HL-60 (cell line): ENCODE data around the gene HEPH.

Experiments
- DNase-seq, 2 experiments: peaks; one replicate each; pipeline ENCODE4 v3.0.0-alpha.2; 2010 to 2020; ENCODE audit warnings: low read depth in 1 of 2, low spot score in 1 of 2
- H3K27ac ChIP-seq: fragments of 250-450 bp; sonication (Bioruptor Pico); replicated peaks from 2 replicates; pipeline ENCODE4 v1.5.1; 2020; ENCODE audit warnings: mild to moderate bottlenecking, moderate library complexity
- H3K27me3 ChIP-seq: fragments of 250-450 bp; sonication (Bioruptor Pico); 2 replicates; pipeline ENCODE4 v1.5.1; 2021; ENCODE audit warnings: mild to moderate bottlenecking, moderate library complexity; ENCODE audit not compliant: insufficient read depth, poor library complexity, severe bottlenecking
- H3K4me3 ChIP-seq: replicated peaks from 2 replicates; pipeline ENCODE4 v1.5.1; 2011; ENCODE audit warnings: mild to moderate bottlenecking, control low read depth, low read length; ENCODE audit not compliant: insufficient read depth
- GABPA ChIP-seq: IDR thresholded peaks from 2 replicates; pipeline ENCODE4 v1.6.1; 2012; ENCODE audit warnings: low read depth
- POLR2AphosphoS5 ChIP-seq: IDR thresholded peaks from 2 replicates; pipeline ENCODE4 v1.6.1; 2012; ENCODE audit warnings: low read depth
- SPI1 ChIP-seq: IDR thresholded peaks from 2 replicates; pipeline ENCODE4 v1.6.1; 2012; ENCODE audit warnings: low read depth, mild to moderate bottlenecking, borderline replicate concordance
- TF ChIP-seq, protein P1 (sequence below): IDR thresholded peaks from 2 replicates; pipeline ENCODE4 v1.6.1; 2012; ENCODE audit warnings: low read depth; ENCODE audit not compliant: insufficient replicate concordance
- TF ChIP-seq, protein P2 (sequence below): IDR thresholded peaks from one replicate; pipeline ENCODE4 v1.5.1; 2011; ENCODE audit warnings: low read length, control low read depth, inconsistent platforms; ENCODE audit not compliant: insufficient read depth

Gene HEPH

DNA sequence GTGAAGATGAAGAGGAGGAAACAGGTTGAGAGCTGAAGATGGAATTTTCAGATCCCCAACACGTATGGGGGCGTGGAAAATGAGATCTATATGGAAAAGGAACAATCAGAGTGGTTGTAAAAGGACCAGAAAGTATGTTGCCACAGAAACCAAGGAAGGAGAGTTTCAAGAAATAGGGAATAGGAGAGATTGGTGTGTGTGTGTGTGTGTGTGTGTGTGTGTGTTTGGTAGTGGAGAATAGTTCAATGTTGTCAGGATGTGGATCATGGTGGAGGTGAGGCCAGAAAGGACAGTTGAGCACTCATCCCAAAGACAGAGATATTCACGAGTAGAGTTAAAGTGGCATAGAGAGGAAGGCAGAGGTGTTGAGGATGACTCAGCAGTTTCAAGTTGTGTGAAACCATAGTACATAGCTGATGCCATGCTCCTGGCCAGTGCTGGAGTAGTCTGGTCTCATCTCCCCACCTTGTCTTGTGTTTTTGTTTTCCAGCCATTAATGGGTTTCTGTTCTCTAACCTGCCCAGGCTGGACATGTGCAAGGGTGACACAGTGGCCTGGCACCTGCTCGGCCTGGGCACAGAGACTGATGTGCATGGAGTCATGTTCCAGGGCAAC is 36.1 kb downstream of the HEPH start:
- Histone ChIP-seq H3K27me3 (peaks cover 8% of the 10 kb centered on the region), H3K27ac (no peak overlapping the region), H3K4me3 (no peak overlapping the region)
- no peak for DNase-seq
- TF ChIP-seq POLR2AphosphoS5 = no peak
- TF ChIP-seq, protein P1, sequence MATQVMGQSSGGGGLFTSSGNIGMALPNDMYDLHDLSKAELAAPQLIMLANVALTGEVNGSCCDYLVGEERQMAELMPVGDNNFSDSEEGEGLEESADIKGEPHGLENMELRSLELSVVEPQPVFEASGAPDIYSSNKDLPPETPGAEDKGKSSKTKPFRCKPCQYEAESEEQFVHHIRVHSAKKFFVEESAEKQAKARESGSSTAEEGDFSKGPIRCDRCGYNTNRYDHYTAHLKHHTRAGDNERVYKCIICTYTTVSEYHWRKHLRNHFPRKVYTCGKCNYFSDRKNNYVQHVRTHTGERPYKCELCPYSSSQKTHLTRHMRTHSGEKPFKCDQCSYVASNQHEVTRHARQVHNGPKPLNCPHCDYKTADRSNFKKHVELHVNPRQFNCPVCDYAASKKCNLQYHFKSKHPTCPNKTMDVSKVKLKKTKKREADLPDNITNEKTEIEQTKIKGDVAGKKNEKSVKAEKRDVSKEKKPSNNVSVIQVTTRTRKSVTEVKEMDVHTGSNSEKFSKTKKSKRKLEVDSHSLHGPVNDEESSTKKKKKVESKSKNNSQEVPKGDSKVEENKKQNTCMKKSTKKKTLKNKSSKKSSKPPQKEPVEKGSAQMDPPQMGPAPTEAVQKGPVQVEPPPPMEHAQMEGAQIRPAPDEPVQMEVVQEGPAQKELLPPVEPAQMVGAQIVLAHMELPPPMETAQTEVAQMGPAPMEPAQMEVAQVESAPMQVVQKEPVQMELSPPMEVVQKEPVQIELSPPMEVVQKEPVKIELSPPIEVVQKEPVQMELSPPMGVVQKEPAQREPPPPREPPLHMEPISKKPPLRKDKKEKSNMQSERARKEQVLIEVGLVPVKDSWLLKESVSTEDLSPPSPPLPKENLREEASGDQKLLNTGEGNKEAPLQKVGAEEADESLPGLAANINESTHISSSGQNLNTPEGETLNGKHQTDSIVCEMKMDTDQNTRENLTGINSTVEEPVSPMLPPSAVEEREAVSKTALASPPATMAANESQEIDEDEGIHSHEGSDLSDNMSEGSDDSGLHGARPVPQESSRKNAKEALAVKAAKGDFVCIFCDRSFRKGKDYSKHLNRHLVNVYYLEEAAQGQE = no peak
- TF ChIP-seq GABPA = no peak
- no peak for TF ChIP-seq SPI1
- TF ChIP-seq, protein P2, sequence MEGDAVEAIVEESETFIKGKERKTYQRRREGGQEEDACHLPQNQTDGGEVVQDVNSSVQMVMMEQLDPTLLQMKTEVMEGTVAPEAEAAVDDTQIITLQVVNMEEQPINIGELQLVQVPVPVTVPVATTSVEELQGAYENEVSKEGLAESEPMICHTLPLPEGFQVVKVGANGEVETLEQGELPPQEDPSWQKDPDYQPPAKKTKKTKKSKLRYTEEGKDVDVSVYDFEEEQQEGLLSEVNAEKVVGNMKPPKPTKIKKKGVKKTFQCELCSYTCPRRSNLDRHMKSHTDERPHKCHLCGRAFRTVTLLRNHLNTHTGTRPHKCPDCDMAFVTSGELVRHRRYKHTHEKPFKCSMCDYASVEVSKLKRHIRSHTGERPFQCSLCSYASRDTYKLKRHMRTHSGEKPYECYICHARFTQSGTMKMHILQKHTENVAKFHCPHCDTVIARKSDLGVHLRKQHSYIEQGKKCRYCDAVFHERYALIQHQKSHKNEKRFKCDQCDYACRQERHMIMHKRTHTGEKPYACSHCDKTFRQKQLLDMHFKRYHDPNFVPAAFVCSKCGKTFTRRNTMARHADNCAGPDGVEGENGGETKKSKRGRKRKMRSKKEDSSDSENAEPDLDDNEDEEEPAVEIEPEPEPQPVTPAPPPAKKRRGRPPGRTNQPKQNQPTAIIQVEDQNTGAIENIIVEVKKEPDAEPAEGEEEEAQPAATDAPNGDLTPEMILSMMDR = no peak

DNA sequence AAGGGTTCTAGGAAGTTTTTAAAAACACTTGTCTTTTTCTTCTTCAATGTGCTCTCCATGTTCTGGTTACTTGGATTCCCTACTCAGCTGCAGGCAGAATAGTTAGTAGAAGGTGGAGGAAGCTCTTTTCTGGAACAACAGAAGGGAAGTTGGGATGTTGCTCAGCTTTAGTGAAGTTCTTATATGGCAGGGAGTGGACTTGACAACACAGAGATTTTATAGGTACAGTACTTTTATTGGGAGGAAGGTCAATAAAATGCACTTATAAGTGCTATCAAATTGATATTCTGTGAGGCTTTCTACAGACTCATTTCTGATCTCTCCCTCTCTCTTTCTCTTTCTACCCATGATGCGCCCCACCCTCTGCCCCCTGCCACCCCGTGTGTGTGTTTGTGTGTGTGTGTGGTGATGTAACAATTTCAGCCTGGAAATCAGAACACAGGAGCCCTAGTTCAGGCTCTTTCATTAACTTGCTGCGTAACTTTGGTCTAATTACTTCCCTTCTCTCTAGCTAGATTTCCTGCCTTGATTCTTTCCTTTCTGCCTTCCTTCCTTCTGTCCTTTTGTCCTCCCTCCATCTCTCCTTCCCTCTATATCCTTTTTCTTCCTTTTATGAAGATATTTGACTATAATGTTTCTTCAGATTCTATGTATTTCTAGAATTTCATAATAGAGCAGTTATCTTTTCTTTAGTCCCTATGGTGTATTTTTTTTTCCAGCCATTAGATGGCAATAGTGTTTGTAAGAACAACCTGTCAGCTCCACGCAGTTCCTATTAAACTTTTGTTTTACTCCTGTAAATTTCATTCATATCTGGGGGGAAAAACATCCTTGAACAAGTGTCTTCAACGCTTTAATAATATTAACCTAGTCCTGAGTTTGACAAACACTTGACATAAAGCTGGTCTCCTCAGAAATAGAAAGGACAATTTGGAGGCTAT is 37.1 kb downstream of the HEPH start:
- Histone ChIP-seq H3K27ac (no peak overlapping the region), H3K4me3 (no peak overlapping the region), H3K27me3 (peaks cover 2% of the 10 kb centered on the region)
- no peak for DNase-seq
- TF ChIP-seq SPI1 = no peak
- TF ChIP-seq POLR2AphosphoS5 = no peak
- TF ChIP-seq, protein P2 = no peak
- no peak for TF ChIP-seq GABPA
- TF ChIP-seq, protein P1 = no peak

DNA sequence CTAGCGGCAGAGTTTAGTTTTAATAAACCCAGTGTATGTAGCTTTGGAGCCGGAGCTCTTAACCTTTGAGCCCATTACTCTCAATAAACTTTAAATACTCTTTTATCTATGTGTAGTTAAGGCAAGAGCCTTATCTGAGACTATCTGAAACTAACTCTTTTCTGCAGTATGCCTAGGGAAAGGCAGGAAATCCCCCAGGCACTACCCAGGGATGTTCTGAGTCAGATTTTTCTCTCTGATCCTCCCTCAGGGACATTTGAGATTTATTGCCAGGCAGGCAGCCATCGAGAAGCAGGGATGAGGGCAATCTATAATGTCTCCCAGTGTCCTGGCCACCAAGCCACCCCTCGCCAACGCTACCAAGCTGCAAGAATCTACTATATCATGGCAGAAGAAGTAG is 39.1 kb downstream of the HEPH start:
- peaks cover 2% of the 10 kb centered on the region for H3K27me3 ChIP-seq

More for the DNA sequence above, 39.1 kb downstream of the HEPH start:
- TF ChIP-seq POLR2AphosphoS5 (no peak), SPI1 (no peak), GABPA (no peak)
- TF ChIP-seq, protein P2 = no peak
- TF ChIP-seq, protein P1 = no peak
- no peak for DNase-seq
- Histone ChIP-seq H3K27ac (no peak overlapping the region), H3K4me3 (no peak overlapping the region)
